Spinal cord (tissue), 10 donors: ENCODE measurements around the gene CD28. TPM values are rescaled to one million over a fixed set of nuclear protein-coding genes. Genes with fewer than 3 reads are reported as not detected.
"Not testable (repeated sequence)": the region's sequence is repeated elsewhere in the genome, so short reads cannot be mapped to it uniquely, and the experiment has no call there.

ENCODE experiments used
- DNase-seq, 6 donors: peaks; one replicate each; pipeline versions ENCODE4 v3.0.0 to v3.0.0-alpha.2; 2013 to 2015; ENCODE audit warnings: low spot score in 6 of 6, low read depth in 4 of 6
- H3K27ac ChIP-seq: one replicate; pipeline ENCODE4 v1.5.1; 2013; ENCODE audit warnings: low read depth, low read length, control low read depth
- H3K27me3 ChIP-seq: one replicate; pipeline ENCODE4 v1.6.1; 2013; ENCODE audit warnings: low read length; ENCODE audit not compliant: control insufficient read depth, insufficient read depth
- H3K36me3 ChIP-seq: one replicate; pipeline ENCODE4 v1.6.1; 2013; ENCODE audit warnings: low read length; ENCODE audit not compliant: control insufficient read depth, insufficient read depth
- H3K4me1 ChIP-seq: one replicate; pipeline ENCODE4 v1.6.1; 2013; ENCODE audit warnings: low read length; ENCODE audit not compliant: control insufficient read depth, insufficient read depth
- H3K4me3 ChIP-seq: one replicate; pipeline ENCODE4 v1.5.1; 2013; ENCODE audit warnings: low read depth, low read length, control low read depth
- H3K9me3 ChIP-seq: one replicate; pipeline ENCODE4 v1.6.1; 2013; ENCODE audit warnings: low read length; ENCODE audit not compliant: control insufficient read depth, insufficient read depth
- WGBS: methylation state at CpG from one replicate; pipeline ENCODE4 v1.1.5; 2013; ENCODE audit warnings: missing lambda C conversion rate; ENCODE audit not compliant: insufficient coverage; 5-methylcytosine and 5-hydroxymethylcytosine counted together
- polyA plus RNA-seq, 2 donors: library from polyadenylated mRNA; unstranded; fragments of 120-200 nt; gene quantifications; one replicate each; pipeline ENCODE4 v1.2.1, GENCODE V29; 2013; ENCODE audit not compliant: insufficient read length in 2 of 2
- small RNA-seq: library from RNA; depleted of rRNA; stranded (forward); fragments of <200 nt; gene quantifications from one replicate; pipeline ENCODE3, GENCODE V24; 2014; ENCODE audit warnings: low replicate concordance
- total RNA-seq, 2 donors: library from RNA; depleted of rRNA in 1 of 2; stranded (reverse); fragments of 120-200 nt in 1 of 2; fragments of >200 nt in 1 of 2; gene quantifications; one replicate each; pipeline versions ENCODE4 v1.2.3 to v1.2.4, GENCODE V29; 2013 to 2014
- donor health status: healthy.

CD28 gene
- total and polyA plus RNA-seq, 4 donors, result 0.78 to 4.7 (median 2.4) TPM

GRCh38 chr2:203784710-203785270 is 78.4 kb downstream of the CD28 start:
- H3K27ac ChIP-seq, DNase-seq, H3K9me3 ChIP-seq, H3K4me1 ChIP-seq, H3K36me3 ChIP-seq, H3K27me3 ChIP-seq, H3K4me3 ChIP-seq: not testable (repeated sequence)
- WGBS, result 63% methylated on average over 9 of the region's 10 CpGs

- not testable (repeated sequence) for H3K9me3 ChIP-seq, H3K27me3 ChIP-seq, H3K36me3 ChIP-seq, H3K4me3 ChIP-seq, H3K27ac ChIP-seq, H3K4me1 ChIP-seq, DNase-seq
- 97% methylated on average over 24 of the region's 43 CpGs for WGBS
Measured at GRCh38 chr2:203785391-203786110, 79.1 kb downstream of the CD28 start.

- no peaks in the 10 kb centered on the region for H3K4me1 ChIP-seq
- H3K27me3 ChIP-seq, result no peaks in the 10 kb centered on the region
- no peaks in the 10 kb centered on the region for H3K36me3 ChIP-seq
- H3K27ac ChIP-seq, result peak overlapping the region; percentile 20
- DNase-seq, result peak in 1 of 6 donors; percentile 30
- no peak overlapping the region for H3K4me3 ChIP-seq
- 64% methylated on average over 2 of the region's 6 CpGs for WGBS
- H3K9me3 ChIP-seq, result no peaks in the 10 kb centered on the region
Measured at GRCh38 chr2:203786549-203787351, 80.3 kb downstream of the CD28 start.

GRCh38 chr2:203787979-203788378 is 81.5 kb downstream of the CD28 start:
- no peaks in the 10 kb centered on the region for H3K9me3 ChIP-seq
- WGBS, result no CpG with 5 or more reads among the region's 2 CpGs
- H3K27me3 ChIP-seq, result no peaks in the 10 kb centered on the region
- H3K36me3 ChIP-seq, result no peaks in the 10 kb centered on the region
- DNase-seq, result no peak
- H3K4me1 ChIP-seq, result no peaks in the 10 kb centered on the region
- H3K27ac ChIP-seq, result peak overlapping the region; percentile 20
- no peak overlapping the region for H3K4me3 ChIP-seq

Small RNA genes lying within 50 kb of the gene (small RNA-seq; reads per million reads assigned to genes)
- gene AC125238.1, result not detected
- gene RNU6-474P, result not detected

Other genes starting within 250 kb of the CD28 start
- gene RAPH1, start 171.3 kb upstream of the CD28 start, total RNA-seq, result 10 to 100 TPM; 25.3 to 73.9 TPM
- 10 to 100 TPM; 23.2 to 30.7 TPM for gene RAPH1, start 171.3 kb upstream of the CD28 start, polyA plus RNA-seq
- under 1 TPM; 0.30 to 0.33 TPM for gene CTLA4, start 161.1 kb downstream of the CD28 start, total RNA-seq
- gene CTLA4, start 161.1 kb downstream of the CD28 start, polyA plus RNA-seq, result under 1 TPM in 1 of 2 donors, not detected in 1; 0.24 TPM
- under 1 TPM in 1 of 2 donors, not detected in 1; 0.20 TPM for gene ICOS, start 230.1 kb downstream of the CD28 start, total RNA-seq
- not detected for gene ICOS, start 230.1 kb downstream of the CD28 start, polyA plus RNA-seq